Measurements from ENCODE around the gene LHFPL3. TPM values are rescaled to one million over a fixed set of nuclear protein-coding genes. Genes with fewer than 3 reads are reported as not detected.

The LHFPL3 gene
- total RNA-seq, 1 experiment from 2014 or later, result not detected

DNA sequence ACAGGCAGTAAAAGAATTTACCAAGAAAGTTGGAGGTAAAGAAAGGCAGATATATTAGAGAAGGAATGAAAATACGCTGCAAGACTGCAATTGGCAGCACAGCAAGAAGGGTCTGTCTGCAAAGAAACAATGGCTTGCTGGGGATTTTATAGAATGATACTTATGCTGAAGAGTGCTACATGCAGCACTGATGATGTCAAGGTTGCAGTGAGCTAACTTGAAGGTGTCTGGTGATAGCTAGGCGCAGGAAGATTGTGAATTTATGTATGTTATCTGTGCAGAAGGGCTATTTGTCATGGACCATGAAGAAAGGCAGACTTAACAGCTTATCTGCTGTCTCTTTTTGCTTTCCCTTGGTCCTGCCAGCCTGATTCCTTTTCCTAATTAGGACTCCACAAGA lies 366.3 kb downstream of the LHFPL3 start:
- no peak overlapping the region for H3K27ac Mint-ChIP-seq

More for the DNA sequence above, 366.3 kb downstream of the LHFPL3 start:
- Histone ChIP-seq H3K4me2 (ENCODE audit: insufficient read depth, insufficient read length, low read length) (no peak overlapping the region), H4K5ac (ENCODE audit: insufficient read length, low read depth, low read length) (no peak overlapping the region), H2BK20ac (ENCODE audit: low read depth, low read length, poor library complexity, severe bottlenecking) (no peak overlapping the region), H3K9ac (ENCODE audit: extremely low read depth, insufficient read length, low read length) (no peak overlapping the region), H3K18ac (ENCODE audit: insufficient read length, low read depth, low read length) (no peak overlapping the region), H3K14ac (ENCODE audit: insufficient read depth, low read length) (no peak overlapping the region), H3K9me3 (ENCODE audit: control insufficient read depth, low read depth, low read length) (no peaks in the 10 kb centered on the region), H2AK5ac (ENCODE audit: insufficient read length, low read length) (no peak overlapping the region), H2BK12ac (ENCODE audit: insufficient read length, low read depth, low read length) (no peak overlapping the region), H3K56ac (ENCODE audit: insufficient read length, low read depth, low read length) (no peak overlapping the region), H3T11ph (ENCODE audit: low read length) (no peak overlapping the region), H3K4ac (ENCODE audit: low read depth, low read length) (no peak overlapping the region), H3K23me2 (ENCODE audit: insufficient read length, low read depth, low read length, poor library complexity, severe bottlenecking) (no peaks in the 10 kb centered on the region), H2BK5ac (ENCODE audit: insufficient read length, low read length) (no peak overlapping the region), H3K79me1 (ENCODE audit: insufficient read depth, low read depth, low read length, poor library complexity, severe bottlenecking) (no peaks in the 10 kb centered on the region), H3K27me3 (ENCODE audit: insufficient read depth, low read length) (no peaks in the 10 kb centered on the region), H2AFZ (ENCODE audit: low read length) (no peak overlapping the region), H3K27ac (ENCODE audit: insufficient read length, low read depth, low read length) (no peak overlapping the region), H3K79me2 (ENCODE audit: insufficient read depth, low read length) (no peaks in the 10 kb centered on the region), H4K8ac (replicated peaks; ENCODE audit: insufficient read length, low read depth, low read length) (no peak overlapping the region), H4K20me1 (ENCODE audit: control insufficient read depth, insufficient read depth, insufficient read length) (no peaks in the 10 kb centered on the region), H2BK120ac (ENCODE audit: low read depth, low read length, poor library complexity, severe bottlenecking) (no peak overlapping the region), H2BK15ac (ENCODE audit: low read depth, low read length) (no peak overlapping the region), H3K23ac (ENCODE audit: insufficient read length, low read depth, low read length) (no peak overlapping the region), H4K91ac (ENCODE audit: insufficient read length, low read depth, low read length) (no peak overlapping the region), H3K4me1 (ENCODE audit: insufficient read depth, low read length) (no peaks in the 10 kb centered on the region)
- H3K4me1 Mint-ChIP-seq, result no peaks in the 10 kb centered on the region
- WGBS (ENCODE audit: extremely low coverage, insufficient read length, low lambda C conversion rate), result no CpG with 5 or more reads among the region's 2 CpGs
- peaks cover 0 to 20% (median 8%) of the 10 kb centered on the region in 3 experiments; a peak in 6 of 7 replicates for H3K36me3 Mint-ChIP-seq (ENCODE audit: insufficient read depth in 1 of 3, low read depth in 3 of 3)
- TF ChIP-seq, protein P1, sequence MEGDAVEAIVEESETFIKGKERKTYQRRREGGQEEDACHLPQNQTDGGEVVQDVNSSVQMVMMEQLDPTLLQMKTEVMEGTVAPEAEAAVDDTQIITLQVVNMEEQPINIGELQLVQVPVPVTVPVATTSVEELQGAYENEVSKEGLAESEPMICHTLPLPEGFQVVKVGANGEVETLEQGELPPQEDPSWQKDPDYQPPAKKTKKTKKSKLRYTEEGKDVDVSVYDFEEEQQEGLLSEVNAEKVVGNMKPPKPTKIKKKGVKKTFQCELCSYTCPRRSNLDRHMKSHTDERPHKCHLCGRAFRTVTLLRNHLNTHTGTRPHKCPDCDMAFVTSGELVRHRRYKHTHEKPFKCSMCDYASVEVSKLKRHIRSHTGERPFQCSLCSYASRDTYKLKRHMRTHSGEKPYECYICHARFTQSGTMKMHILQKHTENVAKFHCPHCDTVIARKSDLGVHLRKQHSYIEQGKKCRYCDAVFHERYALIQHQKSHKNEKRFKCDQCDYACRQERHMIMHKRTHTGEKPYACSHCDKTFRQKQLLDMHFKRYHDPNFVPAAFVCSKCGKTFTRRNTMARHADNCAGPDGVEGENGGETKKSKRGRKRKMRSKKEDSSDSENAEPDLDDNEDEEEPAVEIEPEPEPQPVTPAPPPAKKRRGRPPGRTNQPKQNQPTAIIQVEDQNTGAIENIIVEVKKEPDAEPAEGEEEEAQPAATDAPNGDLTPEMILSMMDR (conservative IDR thresholded peaks at IDR 0.05), result no peak
- H3K27me3 Mint-ChIP-seq (ENCODE audit: low read depth), result peaks cover 4% of the 10 kb centered on the region; the same call in 1 of the 2 replicates
- DNase-seq, result no peak
- no peak overlapping the region for H3K4me3 Mint-ChIP-seq
- peaks cover 9 to 20% of the 10 kb centered on the region in 2 experiments for H3K9me3 Mint-ChIP-seq
